Neural crest cell (in vitro differentiated cells): Measurements from ENCODE around the gene SUPT20HL1. TPM values are rescaled to one million over a fixed set of nuclear protein-coding genes. Genes with fewer than 3 reads are reported as not detected.

Experiments used
- DNase-seq: peaks from one replicate; pipeline ENCODE4 v3.0.0; 2021; ENCODE audit warnings: low read depth, mixed read lengths, low spot score
- H3K27ac Mint-ChIP-seq: one replicate; pipeline ENCODE4 v1.8.0; 2021; ENCODE audit warnings: mild to moderate bottlenecking, mixed read lengths; ENCODE audit not compliant: unreplicated experiment
- H3K27me3 Mint-ChIP-seq: 2 replicates; pipeline ENCODE4 v1.8.0; 2021; ENCODE audit warnings: low read depth, mild to moderate bottlenecking, mixed read lengths
- H3K36me3 Mint-ChIP-seq: 2 replicates; pipeline ENCODE4 v1.8.0; 2021; ENCODE audit warnings: low read depth, mild to moderate bottlenecking, mixed read lengths
- H3K4me1 Mint-ChIP-seq: 2 replicates; pipeline ENCODE4 v1.8.0; 2021; ENCODE audit warnings: mixed read lengths
- H3K4me3 Mint-ChIP-seq: one replicate; pipeline ENCODE4 v1.8.0; 2021; ENCODE audit warnings: mild to moderate bottlenecking, mixed read lengths
- H3K9me3 Mint-ChIP-seq: 2 replicates; pipeline ENCODE4 v1.8.0; 2021; ENCODE audit warnings: mixed read lengths
- total RNA-seq: library from RNA; stranded (reverse); gene quantifications from 2 replicates; pipeline ENCODE4 v1.2.1, GENCODE V29; 2021
- TF ChIP-seq, protein P1 (sequence below): fragments of 200-600 bp; sonication (generic); conservative IDR thresholded peaks from 2 replicates; pipeline ENCODE4 v1.5.0; 2021; ENCODE audit warnings: antibody characterized with exemption, mild to moderate bottlenecking

SUPT20HL1 gene
- total RNA-seq, 1 donor from 2014 or later: not detected

DNA sequence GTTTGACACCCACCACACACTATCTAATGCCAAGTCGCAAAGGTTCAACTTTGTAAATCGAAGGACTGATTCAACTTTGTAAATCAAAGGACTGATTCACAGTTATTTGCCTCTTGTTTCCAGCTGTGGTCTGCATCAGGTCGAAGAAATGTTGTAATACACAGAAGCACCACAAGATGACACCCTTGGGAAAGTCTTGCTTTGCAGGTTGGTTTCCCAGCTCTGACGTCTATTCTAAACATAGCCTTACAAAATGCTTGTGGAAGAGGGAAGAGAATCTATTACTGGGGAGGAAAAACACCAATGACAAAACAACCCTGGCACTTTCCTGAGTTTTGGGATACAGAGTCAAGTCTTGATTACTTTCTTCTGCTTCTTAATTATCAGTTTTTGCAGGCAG, 35.3 kb downstream of the SUPT20HL1 start:
- H3K27me3 Mint-ChIP-seq: peaks cover 25% of the 10 kb centered on the region
- H3K9me3 Mint-ChIP-seq: no peaks in the 10 kb centered on the region
- no peak overlapping the region for H3K4me3 Mint-ChIP-seq
- peak; percentile 66 for DNase-seq
- no peaks in the 10 kb centered on the region for H3K36me3 Mint-ChIP-seq
- no peak overlapping the region for H3K27ac Mint-ChIP-seq
- TF ChIP-seq, protein P1, sequence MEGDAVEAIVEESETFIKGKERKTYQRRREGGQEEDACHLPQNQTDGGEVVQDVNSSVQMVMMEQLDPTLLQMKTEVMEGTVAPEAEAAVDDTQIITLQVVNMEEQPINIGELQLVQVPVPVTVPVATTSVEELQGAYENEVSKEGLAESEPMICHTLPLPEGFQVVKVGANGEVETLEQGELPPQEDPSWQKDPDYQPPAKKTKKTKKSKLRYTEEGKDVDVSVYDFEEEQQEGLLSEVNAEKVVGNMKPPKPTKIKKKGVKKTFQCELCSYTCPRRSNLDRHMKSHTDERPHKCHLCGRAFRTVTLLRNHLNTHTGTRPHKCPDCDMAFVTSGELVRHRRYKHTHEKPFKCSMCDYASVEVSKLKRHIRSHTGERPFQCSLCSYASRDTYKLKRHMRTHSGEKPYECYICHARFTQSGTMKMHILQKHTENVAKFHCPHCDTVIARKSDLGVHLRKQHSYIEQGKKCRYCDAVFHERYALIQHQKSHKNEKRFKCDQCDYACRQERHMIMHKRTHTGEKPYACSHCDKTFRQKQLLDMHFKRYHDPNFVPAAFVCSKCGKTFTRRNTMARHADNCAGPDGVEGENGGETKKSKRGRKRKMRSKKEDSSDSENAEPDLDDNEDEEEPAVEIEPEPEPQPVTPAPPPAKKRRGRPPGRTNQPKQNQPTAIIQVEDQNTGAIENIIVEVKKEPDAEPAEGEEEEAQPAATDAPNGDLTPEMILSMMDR: peak; percentile 89
- no peaks in the 10 kb centered on the region for H3K4me1 Mint-ChIP-seq

DNA sequence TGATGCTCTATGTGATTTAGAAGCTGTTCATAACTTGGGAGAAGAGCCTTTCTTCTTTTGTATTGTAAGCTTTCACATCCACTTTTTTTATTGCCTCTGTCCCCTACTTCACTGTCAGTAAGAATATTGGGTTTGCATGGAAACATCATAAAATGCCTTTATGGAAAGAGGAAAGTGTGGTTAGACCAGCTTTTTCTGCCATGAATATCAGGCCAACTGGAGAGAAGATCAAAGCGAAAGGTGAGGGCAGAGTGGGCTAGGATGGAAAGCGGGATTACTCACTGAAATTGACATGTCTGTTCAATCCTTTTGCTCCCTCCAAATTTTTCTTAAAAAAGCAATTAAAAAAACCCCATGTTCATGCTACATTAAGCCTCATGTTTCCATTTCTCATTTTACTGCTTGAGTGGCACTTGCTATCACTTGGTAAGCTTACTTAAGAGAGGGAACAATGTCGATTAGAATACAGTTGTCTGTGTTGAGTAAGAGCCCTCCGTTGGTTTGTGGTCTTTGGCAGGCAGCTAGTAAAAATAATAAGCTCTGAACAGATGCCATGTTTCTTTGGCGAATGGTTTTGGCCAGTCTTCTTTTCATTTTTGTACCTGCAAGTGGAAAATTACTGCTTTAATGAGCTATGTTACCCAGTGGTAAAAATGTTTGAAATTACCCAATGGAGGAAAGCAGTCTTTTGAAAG, 35.9 kb downstream of the SUPT20HL1 start:
- Mint-ChIP-seq H3K4me3 (no peak overlapping the region), H3K9me3 (no peaks in the 10 kb centered on the region), H3K27ac (no peak overlapping the region), H3K27me3 (peaks cover 25% of the 10 kb centered on the region), H3K4me1 (no peaks in the 10 kb centered on the region), H3K36me3 (no peaks in the 10 kb centered on the region)
- no peak for DNase-seq
- TF ChIP-seq, protein P1: no peak

DNA sequence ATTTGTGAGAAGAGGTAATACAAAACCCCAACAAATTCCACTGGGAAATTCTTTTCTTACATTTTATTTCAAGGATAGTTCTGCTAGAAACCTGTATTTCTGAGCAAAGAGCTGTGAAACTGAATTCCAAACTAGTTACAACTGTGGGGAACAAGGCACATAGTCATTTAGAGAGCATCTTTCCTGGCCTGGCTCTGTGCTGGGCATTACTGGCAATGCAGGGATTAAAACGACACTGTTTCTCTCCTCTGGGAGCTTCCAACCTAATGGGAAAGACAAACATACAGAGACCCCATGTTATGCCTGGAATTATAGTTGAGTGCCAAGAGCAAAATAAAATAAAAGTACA, 36.5 kb downstream of the SUPT20HL1 start:
- DNase-seq: no peak
- H3K36me3 Mint-ChIP-seq: no peaks in the 10 kb centered on the region
- no peaks in the 10 kb centered on the region for H3K9me3 Mint-ChIP-seq
- H3K27ac Mint-ChIP-seq: no peak overlapping the region
- H3K4me3 Mint-ChIP-seq: no peak overlapping the region
- TF ChIP-seq, protein P1: no peak
- peaks cover 24% of the 10 kb centered on the region for H3K27me3 Mint-ChIP-seq
- H3K4me1 Mint-ChIP-seq: no peaks in the 10 kb centered on the region

DNA sequence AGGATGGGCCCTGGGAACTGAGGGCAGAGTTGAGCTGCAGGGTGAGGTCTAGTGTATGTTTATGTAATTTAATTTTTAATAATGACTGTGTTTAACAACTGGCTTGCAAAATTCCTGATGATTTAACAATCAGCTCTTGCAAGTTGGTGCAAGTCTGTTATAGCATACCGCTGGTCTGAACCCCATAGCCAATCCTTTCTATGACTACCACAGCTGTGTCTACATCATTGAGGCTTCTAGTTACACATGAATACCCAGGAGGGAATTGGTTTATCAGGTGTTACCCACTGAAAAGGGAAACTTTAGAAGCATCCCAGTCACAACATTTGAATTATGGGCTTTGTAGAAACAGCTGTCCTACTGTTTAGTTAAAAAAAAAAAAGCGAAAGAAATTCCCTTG, 38.3 kb downstream of the SUPT20HL1 start:
- Mint-ChIP-seq H3K27me3 (peaks cover 8% of the 10 kb centered on the region), H3K4me3 (no peak overlapping the region), H3K9me3 (no peaks in the 10 kb centered on the region), H3K36me3 (no peaks in the 10 kb centered on the region), H3K27ac (no peak overlapping the region), H3K4me1 (no peaks in the 10 kb centered on the region)
- TF ChIP-seq, protein P1: no peak
- no peak for DNase-seq

DNA sequence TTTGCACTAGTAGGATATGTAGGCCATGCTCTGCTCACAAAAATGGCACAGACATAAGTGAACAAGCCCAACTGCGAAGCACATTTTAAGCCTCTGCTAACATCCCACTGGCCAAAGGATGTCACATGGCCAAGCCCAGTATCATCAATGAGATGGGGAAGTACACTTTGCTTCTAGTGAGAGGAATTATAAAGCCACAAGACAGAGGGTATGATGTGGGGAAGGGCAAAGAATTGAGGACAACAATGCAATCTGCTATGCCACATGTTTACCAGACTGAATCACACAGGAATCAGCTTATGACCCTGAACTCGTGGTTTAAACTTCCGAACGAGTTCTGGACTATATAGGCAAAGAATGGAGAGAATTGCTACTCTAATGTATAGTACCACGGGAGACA, 39.1 kb downstream of the SUPT20HL1 start:
- Mint-ChIP-seq H3K4me1 (no peaks in the 10 kb centered on the region), H3K9me3 (peaks cover 1% of the 10 kb centered on the region), H3K36me3 (no peaks in the 10 kb centered on the region), H3K27me3 (peaks cover 2% of the 10 kb centered on the region), H3K4me3 (no peak overlapping the region), H3K27ac (no peak overlapping the region)
- TF ChIP-seq, protein P1: no peak
- no peak for DNase-seq
